Measurements from ENCODE around the gene CERS6. TPM values are rescaled to one million over a fixed set of nuclear protein-coding genes. Genes with fewer than 3 reads are reported as not detected.

CERS6 gene
- total RNA-seq, 1 donor from 2014 or later = 30.9 TPM

DNA sequence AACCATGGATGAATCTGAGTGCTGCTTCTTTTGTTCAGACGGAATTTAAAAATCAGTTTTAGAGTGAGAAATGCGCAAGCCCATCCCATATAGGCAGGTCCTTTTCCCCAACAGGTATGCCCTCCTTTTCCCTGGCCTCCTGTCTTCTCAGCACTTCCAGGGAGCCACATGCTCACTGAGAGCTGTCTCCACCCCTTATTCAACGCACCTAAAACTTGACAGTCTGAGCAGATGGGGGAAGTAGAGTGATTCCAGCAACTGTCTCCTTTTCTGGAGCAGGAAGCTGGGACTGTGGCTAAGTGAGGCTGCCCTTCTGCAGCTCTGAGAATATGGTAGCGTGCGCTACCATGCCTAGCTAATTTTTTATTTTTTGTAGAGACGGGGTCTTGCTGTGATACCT, 293.2 kb downstream of the CERS6 start:
- Mint-ChIP-seq H3K27ac (ENCODE audit: unreplicated experiment) (no peak overlapping the region), H3K27me3 (ENCODE audit: unreplicated experiment) (no peaks in the 10 kb centered on the region), H3K4me1 (ENCODE audit: unreplicated experiment) (no peaks in the 10 kb centered on the region)

GRCh38 chr2:168751104-168751740, 295.1 kb downstream of the CERS6 start:
- H3K27ac Mint-ChIP-seq (ENCODE audit: unreplicated experiment) = no peak overlapping the region
- H3K4me1 Mint-ChIP-seq (ENCODE audit: unreplicated experiment) = no peaks in the 10 kb centered on the region
- H3K9me3 Mint-ChIP-seq (ENCODE audit: unreplicated experiment) = no peaks in the 10 kb centered on the region
- H3K36me3 Mint-ChIP-seq (ENCODE audit: unreplicated experiment) = peaks cover 8% of the 10 kb centered on the region
- H3K4me3 Mint-ChIP-seq (ENCODE audit: unreplicated experiment) = no peak overlapping the region
- H3K27me3 Mint-ChIP-seq (ENCODE audit: unreplicated experiment) = no peaks in the 10 kb centered on the region
- TF ChIP-seq, protein P1, sequence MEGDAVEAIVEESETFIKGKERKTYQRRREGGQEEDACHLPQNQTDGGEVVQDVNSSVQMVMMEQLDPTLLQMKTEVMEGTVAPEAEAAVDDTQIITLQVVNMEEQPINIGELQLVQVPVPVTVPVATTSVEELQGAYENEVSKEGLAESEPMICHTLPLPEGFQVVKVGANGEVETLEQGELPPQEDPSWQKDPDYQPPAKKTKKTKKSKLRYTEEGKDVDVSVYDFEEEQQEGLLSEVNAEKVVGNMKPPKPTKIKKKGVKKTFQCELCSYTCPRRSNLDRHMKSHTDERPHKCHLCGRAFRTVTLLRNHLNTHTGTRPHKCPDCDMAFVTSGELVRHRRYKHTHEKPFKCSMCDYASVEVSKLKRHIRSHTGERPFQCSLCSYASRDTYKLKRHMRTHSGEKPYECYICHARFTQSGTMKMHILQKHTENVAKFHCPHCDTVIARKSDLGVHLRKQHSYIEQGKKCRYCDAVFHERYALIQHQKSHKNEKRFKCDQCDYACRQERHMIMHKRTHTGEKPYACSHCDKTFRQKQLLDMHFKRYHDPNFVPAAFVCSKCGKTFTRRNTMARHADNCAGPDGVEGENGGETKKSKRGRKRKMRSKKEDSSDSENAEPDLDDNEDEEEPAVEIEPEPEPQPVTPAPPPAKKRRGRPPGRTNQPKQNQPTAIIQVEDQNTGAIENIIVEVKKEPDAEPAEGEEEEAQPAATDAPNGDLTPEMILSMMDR (IDR thresholded peaks at IDR 0.05) = no peak
- no peak for DNase-seq (ENCODE audit: extremely low spot score, unreplicated experiment)

More for the DNA sequence above, 293.2 kb downstream of the CERS6 start:
- TF ChIP-seq, protein P1 (IDR thresholded peaks at IDR 0.05) = no peak
- no peak for DNase-seq (ENCODE audit: extremely low spot score, unreplicated experiment)
- Mint-ChIP-seq H3K4me3 (ENCODE audit: unreplicated experiment) (no peak overlapping the region), H3K36me3 (ENCODE audit: unreplicated experiment) (peaks cover 9% of the 10 kb centered on the region), H3K9me3 (ENCODE audit: unreplicated experiment) (no peaks in the 10 kb centered on the region)

GRCh38 chr2:168752361-168752760, 296.3 kb downstream of the CERS6 start:
- Mint-ChIP-seq H3K27ac (ENCODE audit: unreplicated experiment) (no peak overlapping the region), H3K9me3 (ENCODE audit: unreplicated experiment) (no peaks in the 10 kb centered on the region), H3K4me3 (ENCODE audit: unreplicated experiment) (no peak overlapping the region), H3K27me3 (ENCODE audit: unreplicated experiment) (no peaks in the 10 kb centered on the region), H3K4me1 (ENCODE audit: unreplicated experiment) (no peaks in the 10 kb centered on the region), H3K36me3 (ENCODE audit: unreplicated experiment) (peaks cover 9% of the 10 kb centered on the region)
- DNase-seq (ENCODE audit: extremely low spot score, unreplicated experiment) = no peak
- TF ChIP-seq, protein P1 (IDR thresholded peaks at IDR 0.05) = no peak

DNA sequence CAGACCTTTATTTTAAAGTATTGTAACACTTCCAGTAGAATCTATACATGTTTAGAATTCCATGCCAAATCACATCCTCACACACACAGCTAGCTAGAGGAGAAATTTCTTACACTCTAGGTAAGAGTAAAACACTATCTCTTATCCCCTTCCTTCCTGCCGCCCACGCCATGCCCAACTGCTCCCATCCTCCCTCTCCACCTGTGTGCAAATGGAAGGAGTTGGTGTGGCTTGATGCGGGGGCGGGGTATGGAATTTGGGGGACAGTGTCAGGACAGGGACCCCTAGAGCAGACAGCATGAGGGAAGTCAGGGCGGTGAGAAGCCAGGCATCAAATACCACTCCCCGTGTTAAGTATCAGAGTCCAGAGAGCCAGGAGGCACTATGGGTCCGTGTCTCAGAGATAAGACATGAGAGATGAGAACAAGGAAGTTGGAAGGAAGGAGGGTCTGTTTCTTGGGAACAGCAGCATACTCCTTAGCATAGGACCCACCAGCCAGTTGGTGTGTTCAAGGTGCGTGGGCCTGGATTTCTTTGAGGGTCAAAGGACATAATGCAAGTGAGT, 297.8 kb downstream of the CERS6 start:
- DNase-seq (ENCODE audit: extremely low spot score, unreplicated experiment) = no peak
- TF ChIP-seq, protein P1 (IDR thresholded peaks at IDR 0.05) = no peak
- no peaks in the 10 kb centered on the region for H3K27me3 Mint-ChIP-seq (ENCODE audit: unreplicated experiment)
- no peak overlapping the region for H3K4me3 Mint-ChIP-seq (ENCODE audit: unreplicated experiment)
- no peak overlapping the region for H3K27ac Mint-ChIP-seq (ENCODE audit: unreplicated experiment)
- no peaks in the 10 kb centered on the region for H3K9me3 Mint-ChIP-seq (ENCODE audit: unreplicated experiment)
- H3K4me1 Mint-ChIP-seq (ENCODE audit: unreplicated experiment) = no peaks in the 10 kb centered on the region
- H3K36me3 Mint-ChIP-seq (ENCODE audit: unreplicated experiment) = peaks cover 9% of the 10 kb centered on the region

- H3K4me1 Mint-ChIP-seq (ENCODE audit: unreplicated experiment) = no peaks in the 10 kb centered on the region
- TF ChIP-seq, protein P1 (IDR thresholded peaks at IDR 0.05) = no peak
- H3K27me3 Mint-ChIP-seq (ENCODE audit: unreplicated experiment) = no peaks in the 10 kb centered on the region
- peaks cover 4% of the 10 kb centered on the region for H3K36me3 Mint-ChIP-seq (ENCODE audit: unreplicated experiment)
- no peaks in the 10 kb centered on the region for H3K9me3 Mint-ChIP-seq (ENCODE audit: unreplicated experiment)
- no peak overlapping the region for H3K4me3 Mint-ChIP-seq (ENCODE audit: unreplicated experiment)
- H3K27ac Mint-ChIP-seq (ENCODE audit: unreplicated experiment) = no peak overlapping the region
- no peak for DNase-seq (ENCODE audit: extremely low spot score, unreplicated experiment)
These were observed 301.2 kb downstream of the CERS6 start for GRCh38 chr2:168757223-168757622.
